ENCODE measurements around the gene FBXO2.
"Not testable (repeated sequence)": the region's sequence is repeated elsewhere in the genome, so short reads cannot be mapped to it uniquely, and the experiment has no call there.

The FBXO2 gene

DNA sequence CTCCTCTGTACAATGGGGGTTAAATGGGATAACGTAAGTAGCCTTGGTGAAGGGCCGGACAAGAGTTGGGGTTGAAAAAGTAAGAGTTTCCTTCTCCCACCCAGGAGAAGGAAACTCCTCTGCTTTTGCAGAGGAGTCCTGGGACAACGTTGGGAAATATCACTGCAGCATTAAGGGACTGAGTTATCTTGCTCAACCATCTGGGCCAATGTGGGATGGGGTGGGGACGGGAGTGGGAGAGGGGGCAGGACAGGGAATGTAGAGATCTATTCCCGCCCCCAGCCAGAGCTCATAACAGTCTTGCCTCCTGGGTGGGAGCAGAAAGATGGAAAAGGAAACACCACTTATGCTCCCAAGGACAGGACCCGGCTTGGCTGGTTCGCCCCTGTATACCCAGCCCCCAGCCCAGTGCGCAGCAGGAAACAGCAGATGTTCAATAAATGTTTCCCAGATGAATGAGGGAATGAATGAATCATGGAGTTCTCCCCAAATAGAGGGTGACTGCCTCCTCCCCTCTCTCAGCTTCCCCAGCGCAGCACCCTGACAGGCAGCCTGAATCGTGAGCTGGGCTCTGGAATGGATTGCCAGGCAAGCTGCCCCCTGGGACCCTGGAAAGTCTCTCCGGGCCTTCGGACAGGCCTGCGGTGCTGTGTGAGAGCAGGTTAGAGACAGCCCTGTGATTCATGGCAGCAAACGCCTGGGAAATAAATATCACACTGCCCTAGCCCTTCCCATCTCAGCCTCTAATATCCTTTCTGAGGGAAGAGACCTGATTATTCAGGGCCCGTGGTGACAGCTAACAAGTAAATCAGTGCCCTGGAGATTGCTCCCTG, 24.8 kb downstream of the FBXO2 start:
- no peak for DNase-seq (ENCODE audit: low spot score)

DNA sequence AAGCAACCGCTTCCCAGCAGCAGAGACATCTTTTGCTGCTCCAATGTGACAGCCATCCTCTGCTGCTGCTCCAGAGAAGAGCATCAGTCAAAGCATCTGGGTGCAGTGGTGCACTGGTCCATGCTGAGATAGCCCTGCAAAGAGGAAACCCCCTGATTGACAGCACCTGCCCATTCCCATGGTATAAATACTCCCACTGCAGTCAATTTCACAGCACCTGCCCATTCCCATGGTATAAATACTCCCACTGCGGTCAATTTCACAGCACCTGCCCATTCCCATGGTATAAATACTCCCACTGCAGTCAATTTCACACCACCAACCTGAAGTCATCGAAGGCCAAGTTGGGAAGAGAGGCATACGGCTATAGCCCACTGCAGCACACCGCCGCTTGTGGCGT, 25.5 kb downstream of the FBXO2 start:
- no peak for DNase-seq (ENCODE audit: low spot score)

DNA sequence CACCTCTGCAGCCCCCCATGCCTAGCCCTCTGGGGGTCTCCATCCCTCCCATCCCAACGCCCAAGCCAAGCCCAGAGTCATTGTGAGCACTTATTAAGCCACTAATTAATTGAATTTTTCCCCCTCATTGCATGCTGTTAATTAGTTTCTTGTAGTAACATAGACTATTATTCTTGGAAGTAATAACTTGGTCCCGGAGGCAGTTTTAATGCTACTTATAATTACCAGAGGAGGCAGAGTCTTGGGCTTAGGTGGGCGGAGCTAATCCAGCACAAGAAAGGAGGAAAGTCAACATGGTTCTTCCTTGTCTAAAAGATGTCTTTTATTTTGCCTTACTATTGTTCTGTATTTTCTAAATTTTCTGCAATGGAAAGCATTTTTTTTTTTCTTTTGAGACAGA, 27.7 kb downstream of the FBXO2 start:
- no peak for DNase-seq (ENCODE audit: low spot score)

- no peak for DNase-seq (ENCODE audit: low spot score)
Observed at GRCh38 chr1:11623702-11624101, 30.5 kb downstream of the FBXO2 start.

- no peak for DNase-seq (ENCODE audit: low spot score)
Observed at GRCh38 chr1:11622398-11622797, 31.8 kb downstream of the FBXO2 start.

GRCh38 chr1:11620924-11621323, 33.3 kb downstream of the FBXO2 start:
- DNase-seq (ENCODE audit: low spot score) = no peak

DNA sequence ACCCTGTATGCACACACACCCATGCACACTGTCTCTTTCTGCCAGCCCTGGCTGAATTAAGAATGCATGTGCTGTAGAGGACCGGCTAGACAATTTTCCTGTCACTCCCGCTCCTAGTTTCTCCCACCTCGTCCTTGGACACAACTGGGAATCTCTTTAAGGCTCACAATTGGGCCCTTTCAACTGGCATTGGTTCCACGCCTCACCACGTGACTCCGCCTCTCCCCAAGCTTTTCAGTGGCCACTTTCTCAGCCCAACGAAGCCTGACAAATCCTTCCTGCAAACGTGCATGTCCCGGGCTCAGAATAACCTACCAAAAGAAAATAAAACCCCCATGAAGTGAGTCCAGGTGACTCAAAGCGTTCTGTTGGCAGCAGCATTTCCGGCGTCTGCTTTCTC, 33.8 kb downstream of the FBXO2 start:
- no peak for DNase-seq (ENCODE audit: low spot score)

DNA sequence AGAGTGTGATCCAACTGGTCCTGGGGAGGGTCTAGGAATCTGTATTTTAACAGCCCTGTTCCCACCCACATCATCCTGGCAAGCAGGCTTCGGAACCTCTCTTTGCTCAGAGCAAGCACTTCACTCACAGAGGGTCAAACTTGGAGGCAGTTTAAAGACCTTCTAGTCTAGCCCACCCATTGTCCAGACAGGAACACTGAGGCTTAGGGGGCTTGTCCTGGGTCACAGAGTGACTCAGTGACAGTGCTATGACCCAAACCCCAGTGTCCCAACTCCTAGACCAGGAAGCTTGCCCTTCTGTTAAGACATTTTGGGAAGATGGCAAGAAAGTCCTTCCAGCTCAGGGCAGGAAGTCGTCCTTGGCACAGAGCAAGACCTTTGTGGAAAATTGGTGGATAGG, 36.5 kb downstream of the FBXO2 start:
- DNase-seq (ENCODE audit: low spot score) = no peak

DNA sequence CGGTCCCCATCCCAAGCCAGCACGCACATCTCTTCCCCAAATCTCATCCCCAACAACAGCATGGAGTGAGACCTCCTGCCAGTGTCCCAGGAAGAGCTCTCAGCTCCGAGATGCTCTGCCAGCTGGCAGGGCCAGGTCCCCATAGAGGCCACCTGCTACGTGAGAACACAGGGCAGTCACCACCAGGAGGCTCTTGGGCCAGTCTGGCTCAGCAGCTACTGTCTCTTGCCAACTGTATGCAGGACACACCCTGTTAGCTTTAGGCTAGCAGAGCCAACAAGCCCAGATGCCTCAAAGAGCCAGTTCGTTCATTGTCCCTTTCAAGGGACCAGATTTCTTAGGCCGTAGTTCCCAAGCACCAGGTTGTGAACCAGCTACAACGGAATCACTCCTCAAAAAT, 36.9 kb downstream of the FBXO2 start:
- DNase-seq (ENCODE audit: low spot score) = no peak

- no peak for DNase-seq (ENCODE audit: low spot score)
Observed at GRCh38 chr1:11616766-11617165, 37.5 kb downstream of the FBXO2 start.

DNA sequence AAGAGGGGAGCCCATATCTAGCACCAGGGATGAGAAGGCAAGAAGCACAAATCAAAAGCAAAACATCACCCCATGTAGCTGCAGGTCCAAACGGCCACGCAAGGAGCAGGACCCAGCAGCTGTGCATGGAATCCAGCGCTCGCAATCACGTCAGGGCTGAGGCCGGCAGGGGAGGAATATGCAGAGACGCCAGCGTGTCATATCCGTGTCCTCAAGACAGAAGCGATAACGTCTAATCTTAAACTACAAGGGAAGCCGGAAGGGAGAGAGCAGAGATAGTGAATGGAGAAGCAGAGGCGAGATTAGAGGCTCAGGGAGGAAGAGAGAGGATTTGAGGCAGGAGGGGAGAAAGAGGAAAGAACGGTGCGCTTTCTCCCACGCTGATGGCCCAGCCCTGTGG, 39.1 kb downstream of the FBXO2 start:
- no peak for DNase-seq (ENCODE audit: low spot score)

DNA sequence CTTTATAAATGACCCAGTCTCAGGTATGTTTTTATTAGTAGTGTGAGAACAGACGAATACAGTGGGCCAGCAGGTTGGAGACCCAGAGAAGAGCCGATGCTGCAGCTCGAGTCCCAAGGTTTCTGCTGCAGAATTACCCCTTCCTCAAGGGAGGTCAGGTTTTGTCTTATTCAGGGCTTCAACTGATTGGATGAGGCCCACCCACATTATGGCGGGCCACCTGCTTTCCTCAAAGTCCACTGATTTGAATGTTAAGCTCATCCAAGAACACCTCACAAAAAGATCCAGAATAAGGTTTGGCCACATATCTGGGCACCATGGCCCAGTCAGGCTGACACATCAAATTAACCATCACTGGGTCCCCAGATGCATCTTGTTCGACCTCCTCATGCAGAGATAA, 40.9 kb downstream of the FBXO2 start:
- DNase-seq (ENCODE audit: low spot score) = no peak

DNA sequence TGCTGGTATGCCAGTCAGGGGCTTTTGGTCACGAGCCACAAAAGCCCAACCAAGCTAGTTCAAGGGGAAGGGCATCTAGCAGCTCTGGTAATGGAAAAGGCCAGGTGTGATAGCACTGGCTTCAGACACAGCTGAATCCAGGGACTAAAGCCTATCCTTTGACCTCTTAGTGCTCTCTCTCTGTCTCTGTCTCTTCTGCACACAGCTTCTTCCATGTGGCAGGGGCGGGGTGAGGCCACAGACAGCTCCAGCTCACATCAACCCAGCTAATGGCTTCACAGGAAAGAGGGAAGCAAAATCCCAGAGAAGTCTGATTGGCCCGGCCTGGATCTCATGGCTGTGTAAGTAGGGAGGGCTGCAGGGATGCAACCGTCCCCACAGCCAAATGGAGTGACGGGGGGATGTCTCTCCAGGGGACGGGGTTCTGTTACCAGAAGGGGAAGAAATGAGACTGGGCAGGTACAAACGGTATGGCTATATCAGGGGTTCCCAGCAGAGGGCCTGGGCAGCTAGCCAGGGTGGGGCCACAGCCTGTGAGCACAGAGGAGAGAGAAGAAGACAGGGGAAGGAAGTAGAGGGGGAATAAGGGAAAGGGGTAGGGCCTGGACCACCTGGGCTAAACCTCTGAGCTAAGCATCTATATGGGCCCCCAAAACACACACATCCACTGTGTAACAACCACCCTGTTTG, 42.4 kb downstream of the FBXO2 start:
- no peak for DNase-seq (ENCODE audit: low spot score)

DNA sequence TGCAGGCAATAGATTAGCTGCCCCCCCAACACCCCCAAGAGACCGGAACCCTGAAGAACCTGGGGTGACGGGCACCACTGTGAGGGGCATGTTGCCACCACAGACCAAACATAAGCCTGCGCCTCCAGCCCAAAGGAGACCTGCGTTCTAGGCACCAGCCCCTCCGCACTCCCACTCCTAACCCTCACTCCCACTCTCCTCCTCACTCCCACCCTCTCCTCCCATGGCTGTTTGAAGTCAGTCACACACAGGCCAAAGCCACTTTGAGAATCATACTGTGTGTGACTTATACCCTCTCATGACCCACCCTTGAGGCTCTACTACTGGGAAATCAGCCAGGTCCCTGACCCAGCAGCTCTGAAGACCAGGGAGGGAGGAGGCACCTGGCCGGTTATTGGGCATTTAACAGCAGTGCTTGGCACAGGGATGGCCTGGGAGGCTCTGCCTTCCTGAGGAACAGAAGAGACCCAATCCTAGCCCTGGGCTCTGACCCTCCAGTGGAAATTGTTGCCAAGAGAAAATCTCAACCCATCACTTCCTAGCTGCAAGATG, 43.5 kb downstream of the FBXO2 start:
- DNase-seq (ENCODE audit: low spot score) = no peak

DNA sequence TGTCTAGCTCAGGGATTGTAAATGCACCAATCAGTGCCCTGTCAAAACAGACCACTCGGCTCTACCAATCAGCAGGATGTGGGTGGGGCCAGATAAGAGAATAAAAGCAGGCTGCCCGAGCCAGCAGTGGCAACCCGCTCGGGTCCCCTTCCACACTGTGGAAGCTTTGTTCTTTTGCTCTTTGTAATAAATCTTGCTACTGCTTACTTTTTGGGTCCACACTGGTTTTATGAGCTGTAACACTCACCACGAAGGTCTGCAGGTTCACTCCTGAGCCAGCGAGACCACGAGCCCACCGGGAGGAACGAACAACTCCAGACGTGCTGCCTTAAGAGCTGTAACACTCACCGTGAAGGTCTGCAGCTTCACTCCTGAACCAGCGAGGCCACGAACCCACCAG, 44.9 kb downstream of the FBXO2 start:
- not testable (repeated sequence) for DNase-seq (ENCODE audit: low spot score)

DNA sequence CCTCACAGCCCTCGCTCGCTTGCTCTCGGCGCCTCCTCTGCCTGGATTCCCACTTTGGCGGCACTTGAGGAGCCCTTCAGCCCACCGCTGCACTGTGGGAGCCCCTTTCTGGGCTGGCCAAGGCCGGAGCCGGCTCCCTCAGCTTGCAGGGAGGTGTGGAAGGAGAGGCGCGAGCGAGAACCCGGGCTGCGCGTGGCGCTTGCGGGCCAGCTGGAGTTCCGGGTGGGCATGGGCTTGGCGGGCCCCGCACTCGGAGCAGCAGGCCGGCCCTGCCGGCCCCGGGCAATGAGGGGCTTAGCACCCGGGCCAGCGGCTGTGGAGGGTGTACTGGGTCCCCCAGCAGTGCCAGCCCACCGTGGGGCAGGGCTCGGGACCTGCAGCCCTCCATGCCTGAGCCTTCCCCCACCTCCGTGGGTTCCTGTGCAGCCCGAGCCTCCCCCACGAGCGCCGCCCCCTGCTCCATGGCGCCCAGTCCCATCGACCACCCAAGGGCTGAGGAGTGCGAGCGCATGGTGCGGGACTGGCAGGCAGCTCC, 45.6 kb downstream of the FBXO2 start:
- not testable (repeated sequence) for DNase-seq (ENCODE audit: low spot score)

GRCh38 chr1:11606775-11607174, 47.5 kb downstream of the FBXO2 start:
- no peak for DNase-seq (ENCODE audit: low spot score)

DNA sequence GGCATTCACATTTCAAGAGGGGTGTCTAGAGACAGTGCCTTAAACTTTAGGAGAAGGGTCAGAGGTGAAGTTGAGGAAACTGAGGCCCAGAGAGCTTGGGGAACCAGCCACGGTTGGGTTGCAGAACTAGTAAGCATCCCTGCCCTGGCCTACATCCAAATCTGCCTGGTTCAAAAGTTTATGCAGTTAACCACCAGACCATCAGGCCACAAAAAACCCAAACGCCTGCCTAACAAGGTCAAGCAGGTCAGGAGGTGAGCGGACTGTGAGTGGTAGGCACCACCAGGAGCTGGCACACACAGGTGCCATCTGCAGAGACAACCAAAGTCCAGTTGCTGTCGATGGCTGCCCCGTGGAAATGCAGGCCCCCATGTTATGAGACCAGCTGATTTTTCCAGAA, 51.2 kb downstream of the FBXO2 start:
- DNase-seq (ENCODE audit: low spot score) = no peak

DNA sequence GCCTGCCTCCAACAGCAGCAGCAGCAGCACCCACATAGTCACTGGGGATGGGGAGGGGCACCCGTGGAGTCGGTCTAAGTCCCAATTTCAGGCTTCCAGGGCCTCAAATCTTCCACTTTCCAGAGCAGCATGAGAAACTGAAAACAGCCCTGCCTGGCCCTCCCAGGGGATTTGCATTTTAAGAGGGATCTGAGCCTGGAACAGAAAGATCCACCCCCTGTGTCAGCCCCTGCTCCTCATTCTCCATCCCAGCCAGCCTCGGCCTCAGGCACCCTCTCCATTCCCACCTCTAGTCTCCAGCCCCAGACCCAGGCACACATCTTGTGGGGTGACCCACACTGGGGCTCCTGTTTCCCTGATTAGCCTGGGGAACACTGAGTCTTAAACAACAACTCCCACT, 51.8 kb downstream of the FBXO2 start:
- no peak for DNase-seq (ENCODE audit: low spot score)

- no peak for DNase-seq (ENCODE audit: low spot score)
Observed at GRCh38 chr1:11600836-11601235, 53.4 kb downstream of the FBXO2 start.

GRCh38 chr1:11599891-11600576, 54.2 kb downstream of the FBXO2 start:
- no peak for DNase-seq (ENCODE audit: low spot score)

GRCh38 chr1:11598461-11598860, 55.8 kb downstream of the FBXO2 start:
- no peak for DNase-seq (ENCODE audit: low spot score)

Measured in HuH-7.5 (cell line).